Sciatic nerve (tissue), 2 donors: ENCODE data around the gene MIA3. TPM values are rescaled to one million over a fixed set of nuclear protein-coding genes. Genes with fewer than 3 reads are reported as not detected.
A peak's percentile ranks its signal among the peaks of the same experiment; 100 is the strongest.

Source experiments
- ATAC-seq: fragments of 200-7000 bp; cut with Tn5 transposase; one replicate; pipeline ENCODE4 v1.9.1; 2020; ENCODE audit warnings: mild to moderate bottlenecking, moderate library complexity
- DNase-seq: peaks from one replicate; pipeline ENCODE4 v3.0.0-alpha.2; 2020; ENCODE audit warnings: low spot score
- intact Hi-C: fragments of 100-400 bp; cut with DNase I; formaldehyde crosslinking; loops from one replicate; pipeline ENCODE4 v1.14.2; 2022
- total RNA-seq: library from RNA; stranded (reverse); fragmentation: NEBNext Ultra II Directional; extraction: Animal tissue kit (Norgen Biotek cat#: 25700); gene quantifications from one replicate; pipeline ENCODE4 v1.2.1, GENCODE V29; 2021
- donor health status: DM: no; HTN: no; CAD: no.
- donor health status: DM: no; HTN: no; CAD: no.

The MIA3 gene
- total RNA-seq, 1 donor from 2014 or later: 58.1 TPM

DNA sequence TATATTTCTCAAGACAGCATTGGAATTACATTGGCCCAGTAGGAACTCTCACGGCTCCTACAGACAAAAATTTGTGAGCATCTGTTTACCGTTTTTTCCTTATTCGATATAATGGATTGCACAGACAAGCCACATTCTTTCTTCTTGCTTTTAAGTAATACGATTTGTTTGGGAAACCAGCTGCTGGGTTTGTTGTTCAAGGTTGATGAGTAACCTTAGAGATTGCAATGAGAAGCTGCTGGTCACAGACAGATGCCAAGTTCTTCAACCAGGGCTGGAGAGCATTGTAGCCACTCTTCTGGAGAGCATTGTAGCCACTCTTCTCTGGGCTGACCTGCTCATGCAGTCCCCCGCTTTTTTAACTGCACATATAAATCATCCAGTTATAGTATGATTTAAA, 1.4 kb upstream of the MIA3 start:
- DNase-seq: no peak
- intact Hi-C loops: no loop called here
- no peak for ATAC-seq

DNA sequence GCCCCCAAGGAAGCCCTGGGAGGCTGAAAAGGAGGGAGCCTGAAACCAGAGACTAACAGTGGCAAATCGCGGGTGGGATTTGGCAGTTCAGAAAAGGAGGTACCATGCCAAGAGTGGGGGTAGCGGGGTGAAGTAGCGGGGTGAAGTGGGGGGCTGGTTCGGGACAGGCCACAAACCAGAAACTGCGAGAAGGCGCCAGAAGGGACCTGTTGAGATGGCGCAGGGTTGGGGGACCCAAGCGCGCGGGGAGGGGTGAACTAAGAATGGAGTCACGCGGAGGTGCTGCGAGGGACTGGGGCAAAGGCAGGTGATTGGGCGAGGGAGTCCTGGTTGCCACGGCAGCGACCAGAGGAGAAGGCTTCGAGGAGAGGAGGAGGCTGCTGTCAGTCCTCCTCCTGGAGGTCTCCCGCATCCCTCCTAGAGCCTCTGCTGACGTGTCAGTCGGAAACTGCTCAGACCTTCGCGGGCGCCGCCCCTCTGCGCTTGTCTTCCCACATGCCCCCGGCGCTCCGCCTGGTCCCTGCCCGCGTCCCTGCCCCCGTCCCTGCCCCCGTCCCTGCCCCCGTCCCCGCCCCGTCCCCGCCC, 438 bp upstream of the MIA3 start:
- intact Hi-C loops: no loop called here
- ATAC-seq: peak; percentile 98
- DNase-seq: peak; percentile 96

DNA sequence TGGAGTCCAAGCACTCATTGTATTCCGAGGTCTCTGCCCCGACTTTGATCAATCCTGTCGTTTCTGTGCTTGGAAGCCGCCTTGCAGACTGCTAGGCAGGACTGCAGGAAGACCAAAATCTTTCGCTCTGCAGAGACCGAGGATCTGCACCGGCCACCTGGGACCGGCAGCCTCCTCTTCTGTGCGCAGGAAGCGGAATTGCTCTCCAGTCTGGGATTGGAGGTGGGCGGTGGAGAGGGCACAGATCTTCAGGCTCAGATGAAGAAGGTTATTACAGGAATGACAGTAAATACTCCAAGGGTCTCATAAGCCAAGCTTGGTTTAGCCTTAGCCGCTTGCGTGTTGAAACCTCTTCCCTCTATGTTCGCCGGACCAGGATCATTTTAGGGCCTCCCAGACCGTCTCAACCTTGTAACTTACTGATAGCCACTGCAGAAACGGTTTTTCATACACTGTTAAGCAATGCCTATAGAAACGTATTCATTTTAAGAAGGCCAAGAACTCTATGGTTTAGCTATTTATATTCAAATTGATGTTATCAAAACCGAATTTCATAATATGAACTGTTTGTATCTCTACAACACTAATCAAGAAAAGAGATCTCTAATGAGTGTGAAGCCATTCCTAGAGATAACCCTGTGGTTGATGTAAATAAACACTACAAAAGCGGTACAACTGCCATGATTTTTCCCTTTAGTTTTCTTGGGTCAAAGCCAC, 1.1 kb downstream of the MIA3 start:
- DNase-seq (peak; percentile 63), ATAC-seq (no peak)
- intact Hi-C loops: no loop called here

DNA sequence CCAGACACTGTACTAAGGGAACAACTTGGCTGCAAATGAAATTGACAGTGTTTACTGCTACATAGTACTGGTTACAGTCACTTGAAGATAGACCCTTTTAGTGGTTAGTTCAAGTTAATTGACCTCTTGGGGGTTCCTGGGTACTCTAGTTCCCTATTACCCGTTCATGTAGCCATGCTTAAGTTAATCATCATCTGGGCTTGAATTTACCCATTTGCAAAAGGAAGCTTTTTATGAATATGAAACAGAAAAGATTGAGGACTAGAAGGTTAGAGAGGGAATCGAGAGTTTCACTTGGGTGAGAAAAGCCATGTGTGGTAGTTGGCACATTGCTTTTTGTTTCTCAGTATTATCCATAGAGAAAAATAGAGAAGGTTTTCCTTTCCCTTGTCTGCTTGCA, 2.7 kb downstream of the MIA3 start:
- ATAC-seq (no peak), DNase-seq (no peak)
- intact Hi-C loops: no loop called here

DNA sequence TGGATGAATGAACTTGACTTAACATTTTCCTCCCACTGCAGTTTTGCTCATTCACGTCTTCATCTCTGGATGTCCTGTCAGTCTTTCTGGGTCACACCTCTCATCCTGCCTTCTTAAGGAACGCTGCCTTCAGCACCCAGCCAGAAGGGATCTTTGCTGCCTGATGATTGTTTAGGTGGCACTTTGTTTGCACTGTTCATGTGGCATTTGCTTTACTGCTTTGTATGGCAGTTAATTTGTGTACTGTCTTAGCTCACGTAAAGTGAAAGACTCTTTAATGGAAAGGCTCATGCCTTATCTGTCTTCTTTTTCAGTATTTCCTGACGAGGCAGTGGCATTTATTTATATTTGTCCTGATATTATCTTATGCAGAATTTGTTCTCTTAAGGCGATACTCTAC, 4.9 kb downstream of the MIA3 start:
- ATAC-seq: no peak
- intact Hi-C loops: no loop called here
- no peak for DNase-seq

DNA sequence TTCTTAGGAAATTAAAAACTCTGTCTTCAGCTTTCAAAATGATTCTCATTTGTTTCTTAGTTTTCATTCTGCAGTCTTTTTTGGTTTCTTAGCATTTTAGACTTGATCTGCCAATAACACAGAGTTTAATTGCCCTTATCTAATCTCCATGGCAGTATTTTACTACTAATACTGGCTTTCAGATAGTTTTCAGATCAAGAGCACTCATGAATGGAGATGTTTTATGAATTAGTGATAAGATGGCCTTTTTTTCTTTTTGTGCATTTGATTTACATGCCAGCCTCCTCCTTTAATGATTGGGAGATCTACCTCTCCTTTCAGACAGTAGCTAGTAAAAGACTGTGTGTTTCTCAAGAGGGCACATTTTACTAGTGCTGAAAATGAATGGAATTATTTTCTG, 5.6 kb downstream of the MIA3 start:
- DNase-seq (no peak), ATAC-seq (no peak)
- intact Hi-C loops: no loop called here

DNA sequence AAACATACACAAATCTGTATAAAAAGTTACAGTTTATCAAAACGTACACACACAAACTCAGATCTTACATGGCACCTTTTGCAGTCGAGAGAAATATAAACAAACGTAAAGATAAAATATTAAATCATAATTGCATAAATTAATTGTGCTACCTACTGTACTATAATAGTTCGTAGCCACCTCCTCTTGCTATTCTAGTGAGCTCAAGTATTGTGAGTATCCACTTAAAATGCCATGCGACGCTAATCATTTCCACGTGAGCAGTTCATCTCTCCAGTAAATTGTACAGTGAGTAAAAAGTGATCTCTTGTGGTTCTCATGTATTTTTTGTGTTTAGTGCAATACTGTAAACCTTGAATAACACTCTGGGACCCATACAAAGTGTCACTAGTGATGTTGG, 6.3 kb downstream of the MIA3 start:
- ATAC-seq: no peak
- no peak for DNase-seq
- intact Hi-C loops: no loop called here

DNA sequence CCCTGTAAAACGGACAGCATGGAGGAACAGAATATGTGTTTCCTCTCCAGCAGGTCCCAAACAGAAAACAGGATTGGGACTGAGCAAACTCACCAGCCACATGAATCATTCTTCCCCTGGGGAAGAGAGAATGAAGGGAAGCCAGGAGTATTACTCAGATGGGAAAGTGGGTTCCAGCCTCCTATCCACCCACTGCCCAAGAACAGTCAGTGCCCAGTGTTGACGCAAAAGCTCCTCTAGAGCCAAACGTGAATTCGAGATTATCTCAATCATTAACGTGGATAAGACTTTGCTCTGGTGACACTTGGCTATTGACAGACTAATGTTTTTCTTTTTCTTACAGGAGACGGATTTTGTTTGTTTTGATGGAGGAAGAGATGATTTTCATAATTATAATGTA, 9.3 kb downstream of the MIA3 start:
- DNase-seq (no peak), ATAC-seq (peak; percentile 55)
- intact Hi-C loops: no loop called here

DNA sequence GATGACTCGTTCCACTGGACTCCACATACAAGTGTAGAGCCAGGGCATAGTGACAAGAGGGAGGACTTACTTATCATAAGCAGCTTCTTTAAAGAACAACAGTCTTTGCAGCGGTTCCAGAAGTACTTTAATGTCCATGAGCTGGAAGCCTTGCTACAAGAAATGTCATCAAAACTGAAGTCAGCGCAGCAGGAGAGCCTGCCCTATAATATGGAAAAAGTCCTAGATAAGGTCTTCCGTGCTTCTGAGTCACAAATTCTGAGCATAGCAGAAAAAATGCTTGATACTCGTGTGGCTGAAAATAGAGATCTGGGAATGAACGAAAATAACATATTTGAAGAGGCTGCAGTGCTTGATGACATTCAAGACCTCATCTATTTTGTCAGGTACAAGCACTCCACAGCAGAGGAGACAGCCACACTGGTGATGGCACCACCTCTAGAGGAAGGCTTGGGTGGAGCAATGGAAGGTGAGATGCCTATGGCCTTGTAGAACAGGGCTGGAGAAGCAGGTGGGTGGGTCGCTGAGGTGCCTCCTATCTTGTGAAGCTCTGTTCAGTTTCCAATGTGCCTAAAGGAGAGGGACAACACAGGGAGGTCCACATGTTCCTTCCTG, 12.1 kb downstream of the MIA3 start:
- ATAC-seq (no peak), DNase-seq (no peak)
- intact Hi-C loops: loop anchor here (10.0 kb wide), 1 partner anchor 165 kb away; no protein-coding TSS in a partner anchor

DNA sequence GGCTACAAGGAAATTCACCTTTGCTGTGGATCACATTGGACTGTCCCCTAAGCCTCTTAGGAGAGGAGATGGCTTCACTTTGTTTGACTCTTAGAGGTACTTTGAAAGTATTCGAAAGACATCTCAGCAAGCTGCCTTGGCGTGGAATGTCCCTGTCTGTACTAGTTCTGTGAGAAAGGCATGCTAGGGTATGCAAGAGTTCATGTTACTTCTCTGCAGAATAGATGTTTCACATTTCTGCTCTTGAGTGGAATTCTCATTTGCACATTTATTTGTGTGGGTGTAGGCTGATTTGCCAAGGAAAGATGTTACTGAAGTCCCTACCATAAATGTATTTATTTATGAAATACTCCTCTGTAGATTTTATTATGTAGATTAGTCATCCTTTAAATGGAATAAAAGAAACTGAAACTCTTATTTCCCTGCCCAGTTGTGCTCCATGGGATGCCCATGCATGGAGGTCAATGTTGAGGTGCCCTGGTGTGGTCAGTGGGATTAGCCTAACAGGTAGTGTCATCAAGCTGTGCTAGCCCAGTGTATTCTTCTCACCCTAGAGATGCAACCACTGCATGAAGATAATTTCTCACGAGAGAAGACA, 13.8 kb downstream of the MIA3 start:
- intact Hi-C loops: loop anchor here (10.0 kb wide), 1 partner anchor 167 kb away; no protein-coding TSS in a partner anchor
- ATAC-seq (no peak), DNase-seq (no peak)

DNA sequence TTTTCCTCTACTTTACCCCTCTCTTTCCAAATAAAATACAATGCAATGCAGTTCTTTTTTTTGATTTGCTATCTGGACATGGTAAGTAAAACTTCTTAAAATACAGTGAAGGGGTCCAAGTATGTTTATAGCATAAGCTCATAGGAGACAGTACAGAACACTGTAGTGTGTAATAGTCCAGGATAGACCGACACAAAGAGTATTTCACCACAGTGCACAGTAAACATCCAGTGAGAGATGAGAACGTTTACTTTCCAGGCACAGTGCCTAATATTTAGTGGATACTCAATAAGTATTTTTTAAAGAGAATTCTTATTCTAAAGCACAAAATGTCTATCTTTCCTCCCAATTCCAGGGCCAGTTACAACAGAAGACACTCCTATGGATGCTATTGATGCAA, 14.9 kb downstream of the MIA3 start:
- no peak for ATAC-seq
- intact Hi-C loops: loop anchor here (10.0 kb wide), 1 partner anchor 168 kb away; no protein-coding TSS in a partner anchor
- no peak for DNase-seq

DNA sequence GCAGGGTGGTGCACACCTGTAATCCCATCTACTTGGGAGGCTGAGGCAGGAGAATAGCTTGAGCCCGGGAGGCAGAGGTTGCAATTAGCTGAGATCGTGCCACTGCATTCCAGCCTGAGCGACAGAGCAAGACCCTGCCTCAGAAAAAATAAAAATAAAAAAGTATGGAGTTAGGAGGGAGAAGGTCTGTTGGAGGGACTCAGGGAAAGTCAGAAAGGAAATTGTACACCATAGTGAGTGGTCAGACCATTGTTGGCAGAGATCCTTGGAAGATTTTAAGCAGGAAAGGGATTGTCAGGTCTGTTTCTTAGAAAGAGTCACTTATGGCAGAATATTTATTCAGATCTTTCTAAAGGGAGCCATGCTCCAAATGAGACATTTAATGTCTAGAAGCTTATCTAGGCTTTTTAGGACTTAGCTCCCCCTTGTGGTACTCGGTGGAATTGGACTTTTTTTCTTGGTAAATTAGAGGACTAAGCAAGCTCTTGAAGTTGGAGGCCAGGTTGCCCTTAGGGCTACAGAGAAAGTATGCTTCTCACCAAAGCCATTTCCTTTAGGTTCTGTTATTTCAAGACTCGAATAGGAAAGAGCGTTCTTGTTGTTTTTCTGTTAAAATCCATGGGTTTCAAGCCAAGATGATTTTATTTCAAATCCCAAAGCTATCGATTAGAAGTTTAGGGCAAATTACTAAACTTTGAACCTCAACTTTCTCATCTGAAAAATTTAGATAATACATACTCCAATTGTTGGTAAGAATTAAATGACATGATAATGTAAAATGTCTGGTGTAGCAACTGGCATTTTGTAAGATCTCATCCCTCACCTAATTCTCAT, 16.5 kb downstream of the MIA3 start:
- peak; percentile 65 for DNase-seq
- intact Hi-C loops: loop anchor here (10.0 kb wide), 1 partner anchor 170 kb away; no protein-coding TSS in a partner anchor
- peak; percentile 82 for ATAC-seq

DNA sequence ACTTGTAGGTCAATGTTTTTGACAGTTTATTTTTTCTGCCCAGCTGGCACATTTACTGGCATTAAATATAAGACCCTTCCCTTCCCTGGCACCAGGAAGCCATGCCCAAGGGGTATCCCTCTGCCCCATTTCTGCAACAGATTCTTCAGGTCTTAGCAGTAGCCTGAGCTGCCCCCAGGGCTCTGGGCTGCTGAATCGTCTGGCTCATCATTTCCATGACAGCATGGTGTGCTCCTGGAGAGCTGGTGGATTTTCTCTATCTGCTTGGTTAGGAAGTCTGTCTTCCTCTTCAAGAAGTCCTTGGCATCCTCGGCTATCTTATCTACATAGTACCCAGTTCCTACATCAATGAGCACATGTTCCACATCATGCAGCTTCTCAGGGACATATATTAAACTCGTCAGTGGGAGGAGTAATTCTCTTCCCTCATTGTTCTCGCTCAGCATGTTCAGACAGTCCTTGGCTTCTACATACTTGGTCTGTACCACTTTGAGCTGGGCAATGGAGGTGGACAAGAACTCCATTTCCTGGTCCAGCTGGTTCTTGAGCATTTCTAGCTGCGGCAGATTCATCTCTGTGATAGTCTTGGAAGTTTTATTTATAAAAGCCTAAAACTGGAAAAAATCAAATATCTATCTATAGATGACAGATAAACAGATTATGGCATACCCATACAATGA, 23.5 kb downstream of the MIA3 start:
- ATAC-seq: no peak
- no peak for DNase-seq
- intact Hi-C loops: no loop called here

DNA sequence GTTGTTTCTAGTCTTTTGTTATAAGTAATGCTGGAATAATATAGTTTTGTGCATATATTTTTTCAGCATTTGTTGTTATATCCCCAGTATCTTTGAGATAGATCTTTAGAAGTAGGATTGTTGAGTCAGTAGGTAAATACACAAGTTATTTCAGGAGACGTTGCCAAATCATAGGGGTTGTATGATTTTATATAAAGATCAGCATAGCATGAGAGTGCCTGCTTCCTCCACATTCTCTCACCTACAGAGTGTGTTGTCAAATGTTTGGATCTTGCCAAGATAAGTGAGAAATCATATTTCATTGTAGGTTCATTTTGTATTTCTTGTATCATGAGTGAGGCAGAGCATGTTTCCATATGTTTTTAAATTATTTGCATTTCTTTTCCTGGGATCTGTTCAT, 24.6 kb downstream of the MIA3 start:
- intact Hi-C loops: no loop called here
- DNase-seq (no peak), ATAC-seq (no peak)

DNA sequence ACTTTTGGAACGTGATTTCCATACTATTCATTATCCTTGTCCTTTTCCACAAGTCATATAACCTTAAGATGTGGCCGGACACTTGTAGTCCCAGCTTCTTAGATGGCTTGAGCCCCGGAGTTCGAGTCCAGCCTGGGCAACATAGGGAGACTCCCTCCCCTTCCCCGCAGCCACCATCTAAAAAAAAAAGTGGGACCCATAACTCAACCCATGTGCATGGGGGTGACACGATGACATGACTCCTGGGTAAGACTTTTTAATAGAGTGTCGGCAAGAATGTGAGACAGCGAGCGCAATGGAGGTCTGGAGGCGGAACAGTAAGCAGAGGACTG, 25.7 kb downstream of the MIA3 start:
- ATAC-seq (no peak), DNase-seq (no peak)
- intact Hi-C loops: no loop called here

DNA sequence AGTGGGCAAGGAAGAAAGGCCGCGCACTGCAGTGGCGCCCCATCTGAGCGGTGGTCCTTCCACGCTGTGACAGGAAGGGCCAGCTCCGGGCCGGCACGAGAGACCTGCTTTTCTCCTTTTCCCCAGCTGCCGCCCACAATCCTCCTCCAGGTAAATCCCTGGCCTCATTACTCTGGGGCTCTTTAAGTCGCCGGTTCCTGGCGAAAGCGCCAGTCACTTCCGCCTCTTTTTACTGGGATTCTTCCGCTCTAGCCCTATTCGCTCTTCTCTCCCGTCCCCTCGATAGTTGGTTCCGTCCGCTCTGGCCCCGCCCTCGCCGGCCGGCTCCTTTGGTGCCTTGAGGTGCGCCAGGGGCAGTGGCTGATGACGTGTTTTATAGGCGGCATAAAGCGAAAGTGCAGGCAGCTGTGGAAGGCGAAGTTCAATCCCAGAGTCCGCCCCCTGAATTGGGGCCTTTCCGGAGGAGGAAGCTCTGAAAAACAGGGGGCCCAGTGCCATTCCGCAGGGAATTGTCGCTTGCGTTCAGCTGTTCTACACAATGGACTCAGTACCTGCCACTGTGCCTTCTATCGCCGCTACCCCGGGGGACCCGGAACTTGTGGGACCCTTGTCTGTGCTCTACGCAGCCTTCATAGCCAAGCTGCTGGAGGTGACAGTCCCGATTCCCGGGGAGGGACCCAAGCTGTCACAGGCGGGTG, 26.2 kb downstream of the MIA3 start:
- intact Hi-C loops: no loop called here
- ATAC-seq (peak; percentile 100), DNase-seq (peak; percentile 98)

DNA sequence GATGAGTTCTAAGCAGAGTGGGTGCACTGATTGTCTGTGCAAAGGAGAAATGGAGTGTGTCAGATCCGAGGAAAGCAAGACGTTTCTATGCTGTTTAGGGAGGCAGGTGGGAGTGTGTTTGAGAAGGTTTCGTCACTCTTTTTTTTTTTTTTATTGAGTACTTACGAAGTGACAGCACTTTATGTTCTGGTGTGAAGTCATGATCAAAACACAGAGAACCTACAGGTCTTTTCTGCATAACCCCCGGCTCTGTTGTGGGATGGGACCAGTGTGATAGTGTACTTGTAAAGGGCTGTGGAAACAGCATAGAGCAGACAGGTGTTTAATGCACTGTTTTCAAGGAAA, 26.7 kb downstream of the MIA3 start:
- intact Hi-C loops: no loop called here
- ATAC-seq: peak; percentile 4
- DNase-seq: no peak

DNA sequence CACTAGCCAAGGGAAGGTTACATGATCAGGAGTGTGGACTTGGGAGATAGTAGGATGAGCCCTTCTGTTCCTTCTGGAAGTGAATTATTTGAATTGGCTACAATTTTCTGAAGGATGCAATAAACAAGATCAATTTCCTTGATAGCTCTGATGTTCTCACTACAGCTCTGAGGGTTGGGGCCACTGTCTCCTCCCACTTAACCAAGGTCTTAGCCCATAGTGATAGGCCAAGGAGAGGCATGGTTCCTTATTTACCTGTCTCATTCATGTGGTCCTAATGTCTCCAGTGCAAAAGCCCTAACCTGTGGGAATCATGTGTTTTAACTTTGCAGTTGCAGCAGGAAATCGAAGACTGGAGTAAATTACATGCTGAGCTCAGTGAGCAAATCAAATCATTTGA, 34.8 kb downstream of the MIA3 start:
- intact Hi-C loops: no loop called here
- DNase-seq (no peak), ATAC-seq (no peak)
